K562 (cell line): Measurements from ENCODE around the gene ITPR3. TPM values are rescaled to one million over a fixed set of nuclear protein-coding genes. Genes with fewer than 3 reads are reported as not detected.

Source experiments
- ATAC-seq: fragments of 200-7000 bp; cut with Tn5 transposase; 3 replicates; pipeline ENCODE4 v1.9.1; 2020; ENCODE audit warnings: moderate library complexity
- BruUV-seq: library from RNA; stranded (reverse); fragments of 400-500 nt; replicated peaks from 2 replicates; lab custom pipeline; 2021; lab: Mats Ljungman, UMichigan
- CTCF ChIA-PET: fragments of 300-600 bp; formaldehyde crosslinking; extraction: SDS; loops from one replicate; lab custom pipeline; 2021; ENCODE audit warnings: low intra/inter-chr PET ratio; lab: Yijun Ruan, JAX
- POLR2A ChIA-PET: fragments of 300-600, 350-650 bp; sonication (Branson Sonifier 250); formaldehyde crosslinking; extraction: SDS; loops from one replicate; lab custom pipeline; 2021; ENCODE audit warnings: antibody characterized with exemption, inconsistent platforms; lab: Yijun Ruan, JAX
- DNase-seq, 4 experiments: peaks; one replicate each; pipeline versions ENCODE4 v3.0.0 to v3.0.0-alpha.2; 2011 to 2018; ENCODE audit warnings: low spot score in 3 of 4, mixed read lengths in 3 of 4; ENCODE audit errors: extremely low read depth in 1 of 4
- FAIRE-seq: peaks from 2 replicates; lab custom pipeline; 2011; peaks lifted over from hg19 to GRCh38; lab: Jason Lieb, UNC
- H2AFZ ChIP-seq: 2 replicates; pipeline ENCODE4 v1.6.0; 2011; ENCODE audit warnings: low read depth, low read length, control low read depth, inconsistent platforms
- H3K27ac ChIP-seq: fragments of 200-600 bp; 3 replicates; pipeline ENCODE4 v1.8.0; 2011; ENCODE audit warnings: low read depth, mild to moderate bottlenecking, control low read depth, inconsistent platforms, low read length, moderate library complexity, mixed read lengths; ENCODE audit errors: extremely low read depth
- H3K27me3 ChIP-seq, 2 experiments: fragments of 300-600 bp in 1 of 2; 2 replicates in 1 of 2; 3 replicates in 1 of 2; pipeline versions ENCODE4 v1.6.0 to v1.8.0; 2011; ENCODE audit warnings: inconsistent platforms in 2 of 2, low read length in 2 of 2, mild to moderate bottlenecking in 1 of 2, mixed read lengths in 1 of 2, moderate library complexity in 1 of 2; ENCODE audit not compliant: control insufficient read depth in 2 of 2, insufficient read depth in 2 of 2
- H3K36me3 ChIP-seq: fragments of 300-600 bp; 3 replicates; pipeline ENCODE4 v1.8.0; 2011; ENCODE audit warnings: mild to moderate bottlenecking, low read length, inconsistent platforms; ENCODE audit not compliant: control insufficient read depth, insufficient read depth
- H3K4me1 ChIP-seq, 2 experiments: fragments of 200-600 bp in 1 of 2; replicated peaks in 1 of 2; 2 replicates in 1 of 2; 3 replicates in 1 of 2; pipeline versions ENCODE4 v1.5.1 to v1.8.0; 2011; ENCODE audit warnings: inconsistent platforms in 2 of 2, low read length in 2 of 2, mild to moderate bottlenecking in 1 of 2, mixed read lengths in 1 of 2, moderate library complexity in 1 of 2; ENCODE audit not compliant: control insufficient read depth in 2 of 2, insufficient read depth in 2 of 2
- H3K4me2 ChIP-seq: 2 replicates; pipeline ENCODE4 v1.6.1; 2011; ENCODE audit warnings: low read length, control low read depth, inconsistent platforms, mixed read lengths; ENCODE audit not compliant: insufficient read depth
- H3K4me3 ChIP-seq: fragments of 200-600 bp; sonication (generic), shearing (Covaris generic); 2 replicates; pipeline ENCODE4 v1.5.1; 2016; ENCODE audit warnings: control low read depth, inconsistent platforms
- H3K79me2 ChIP-seq: fragments of 200-600 bp; 3 replicates; pipeline ENCODE4 v1.8.0; 2011; ENCODE audit warnings: low read length, inconsistent platforms; ENCODE audit not compliant: control insufficient read depth, insufficient read depth
- H3K9ac ChIP-seq, 2 experiments: 2 replicates each; pipeline versions ENCODE4 v1.6.0 to v1.6.1; 2011; ENCODE audit warnings: low read depth in 2 of 2, low read length in 2 of 2, control low read depth in 1 of 2, inconsistent platforms in 1 of 2, mild to moderate bottlenecking in 1 of 2, mixed read lengths in 1 of 2; ENCODE audit not compliant: insufficient read depth in 1 of 2
- H3K9me1 ChIP-seq: one replicate; pipeline ENCODE4 v1.6.0; 2011; ENCODE audit warnings: inconsistent platforms, mild to moderate bottlenecking, low read length, moderate library complexity; ENCODE audit not compliant: control insufficient read depth, insufficient read depth
- H3K9me3 ChIP-seq: replicated peaks from 2 replicates; pipeline ENCODE4 v1.5.1; 2011; ENCODE audit warnings: low read depth, low read length, inconsistent platforms; ENCODE audit not compliant: control insufficient read depth, insufficient read depth
- H4K20me1 ChIP-seq: replicated peaks from 2 replicates; pipeline ENCODE4 v1.6.1; 2011; ENCODE audit warnings: low read length, inconsistent platforms, mixed read lengths; ENCODE audit not compliant: control insufficient read depth, insufficient read depth
- C11orf30 ChIP-seq: fragments of 450-650 bp; IDR thresholded peaks from 2 replicates; pipeline ENCODE4 v1.6.1; 2016; ENCODE audit warnings: low read depth, mild to moderate bottlenecking
- FOXJ2 ChIP-seq: fragments of 200-800 bp; sonication (Bioruptor generic); IDR thresholded peaks from 2 replicates; pipeline ENCODE4 v1.6.1; 2016; ENCODE audit warnings: missing genetic modification characterization, missing compliant biosample characterization
- HDAC3 ChIP-seq: fragments of 450-650 bp; IDR thresholded peaks from 2 replicates; pipeline ENCODE4 v1.6.1; 2018; ENCODE audit warnings: borderline replicate concordance, mild to moderate bottlenecking, moderate library complexity; ENCODE audit not compliant: partially characterized antibody
- KDM1A ChIP-seq, 2 experiments: fragments of 450-650 bp; IDR thresholded peaks; 2 replicates each; pipeline ENCODE4 v1.6.1; 2016; ENCODE audit warnings: mild to moderate bottlenecking in 2 of 2
- NRF1 ChIP-seq, 2 experiments: fragments of 450-650 bp; IDR thresholded peaks in 1 of 2; conservative IDR thresholded peaks in 1 of 2; 2 replicates each; pipeline ENCODE4 v1.6.1; 2014; ENCODE audit warnings: mild to moderate bottlenecking in 2 of 2
- SETDB1 ChIP-seq: IDR thresholded peaks from one replicate; pipeline ENCODE4 v1.6.1; 2012; ENCODE audit warnings: low read length, control low read depth, inconsistent platforms
- USF1 ChIP-seq: sonication (generic); formaldehyde crosslinking; IDR thresholded peaks from 2 replicates; pipeline ENCODE4 v1.9.0; 2022; ENCODE audit warnings: mild to moderate bottlenecking, missing genetic modification reagents
- WGBS: fragments of 100-300 bp; shearing (Covaris generic); methylation state at CpG from one replicate; pipeline ENCODE4 v1.1.6; 2016; ENCODE audit warnings: low coverage, mixed read lengths; ENCODE audit not compliant: insufficient coverage; ENCODE audit errors: missing lambda C conversion rate; 5-methylcytosine and 5-hydroxymethylcytosine counted together
- in situ Hi-C: fragments of 300-500 bp; cut with MboI; formaldehyde crosslinking; loops from 4 replicates; pipeline ENCODE4 v1.15.0; 2018; ENCODE audit warnings: inconsistent platforms, mixed read lengths
- intact Hi-C: fragments of 100-400 bp; cut with micrococcal nuclease; formaldehyde crosslinking; loops from 2 replicates; pipeline ENCODE4 v1.14.2; 2022
- polyA plus RNA-seq, 8 experiments: library from polyadenylated mRNA; depleted of rRNA in 4 of 8; stranded (reverse) in 5 of 8; unstranded in 3 of 8; fragments of >200 nt; fragmentation: Nextera tagmentation in 2 of 8; fragmentation: Illumina TruSeq in 1 of 8; extraction: Ambion mirVana in 2 of 8; extraction: Trizol in 1 of 8; gene quantifications; 2 replicates each; pipeline versions ENCODE4 v1.2.1 to v1.2.3, GENCODE V29; 2011 to 2014; ENCODE audit warnings: inconsistent platforms in 1 of 8, missing spikeins in 1 of 8
- total RNA-seq, 7 experiments: library from RNA; depleted of rRNA in 6 of 7; stranded (reverse); fragments of >200 nt in 6 of 7; fragmentation: Illumina TruSeq in 2 of 7; extraction: Trizol in 2 of 7; gene quantifications; 2 replicates each; pipeline versions ENCODE4 v1.2.1 to v1.2.3, GENCODE V29; 2011 to 2021; ENCODE audit warnings: low replicate concordance in 1 of 7
- TF ChIP-seq, protein P1 (sequence below): fragments of 450-650 bp; IDR thresholded peaks from 2 replicates; pipeline ENCODE4 v1.6.1; 2016; ENCODE audit warnings: mild to moderate bottlenecking, moderate library complexity

ITPR3 gene
- total and polyA plus RNA-seq, 9 of the 15 experiments (the other 6 are each of a cell fraction or from before 2014, with no cell fraction given): 0.39 to 35.7 (median 13.2) TPM

DNA sequence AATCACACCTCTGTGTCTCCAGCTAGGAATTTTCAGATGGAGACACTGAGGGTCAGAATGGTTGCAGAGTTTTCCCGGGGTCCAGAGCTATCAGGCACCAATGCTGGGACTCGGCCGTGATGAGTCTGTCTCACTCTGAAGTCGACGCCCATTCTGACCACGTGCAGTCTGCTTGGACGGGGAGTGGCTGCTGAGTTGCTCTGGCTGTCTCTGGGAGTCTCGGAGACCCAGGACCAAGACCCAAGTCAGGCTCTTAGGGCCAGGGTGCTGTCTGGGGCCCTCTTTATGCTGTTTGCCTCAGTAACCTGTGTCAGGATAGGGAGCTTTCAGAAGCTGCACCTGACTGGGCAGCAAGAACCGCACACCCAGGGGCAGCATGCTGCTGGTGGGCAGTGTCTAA, 121.0 kb downstream of the ITPR3 start:
- no TSS peak for BruUV-seq
- peak; percentile 43; the same call in 2 of the 3 replicates for ATAC-seq
- no peak overlapping the region for H3K4me3 ChIP-seq
- TF ChIP-seq FOXJ2 (tag) (no peak), KDM1A (IDR thresholded peaks at IDR 0.05) (no peak), HDAC3 (no peak), NRF1 (conservative IDR thresholded peaks at IDR 0.05 in 1 of 2, IDR thresholded peaks at IDR 0.05 in 1 of 2) (peak in 1 of 2 experiments; percentile 32; a peak in 1 of 4 replicates), SETDB1 (no peak), USF1 (CRISPR knock-in tag) (peak; percentile 84), C11orf30 (no peak)
- TF ChIP-seq, protein P1, sequence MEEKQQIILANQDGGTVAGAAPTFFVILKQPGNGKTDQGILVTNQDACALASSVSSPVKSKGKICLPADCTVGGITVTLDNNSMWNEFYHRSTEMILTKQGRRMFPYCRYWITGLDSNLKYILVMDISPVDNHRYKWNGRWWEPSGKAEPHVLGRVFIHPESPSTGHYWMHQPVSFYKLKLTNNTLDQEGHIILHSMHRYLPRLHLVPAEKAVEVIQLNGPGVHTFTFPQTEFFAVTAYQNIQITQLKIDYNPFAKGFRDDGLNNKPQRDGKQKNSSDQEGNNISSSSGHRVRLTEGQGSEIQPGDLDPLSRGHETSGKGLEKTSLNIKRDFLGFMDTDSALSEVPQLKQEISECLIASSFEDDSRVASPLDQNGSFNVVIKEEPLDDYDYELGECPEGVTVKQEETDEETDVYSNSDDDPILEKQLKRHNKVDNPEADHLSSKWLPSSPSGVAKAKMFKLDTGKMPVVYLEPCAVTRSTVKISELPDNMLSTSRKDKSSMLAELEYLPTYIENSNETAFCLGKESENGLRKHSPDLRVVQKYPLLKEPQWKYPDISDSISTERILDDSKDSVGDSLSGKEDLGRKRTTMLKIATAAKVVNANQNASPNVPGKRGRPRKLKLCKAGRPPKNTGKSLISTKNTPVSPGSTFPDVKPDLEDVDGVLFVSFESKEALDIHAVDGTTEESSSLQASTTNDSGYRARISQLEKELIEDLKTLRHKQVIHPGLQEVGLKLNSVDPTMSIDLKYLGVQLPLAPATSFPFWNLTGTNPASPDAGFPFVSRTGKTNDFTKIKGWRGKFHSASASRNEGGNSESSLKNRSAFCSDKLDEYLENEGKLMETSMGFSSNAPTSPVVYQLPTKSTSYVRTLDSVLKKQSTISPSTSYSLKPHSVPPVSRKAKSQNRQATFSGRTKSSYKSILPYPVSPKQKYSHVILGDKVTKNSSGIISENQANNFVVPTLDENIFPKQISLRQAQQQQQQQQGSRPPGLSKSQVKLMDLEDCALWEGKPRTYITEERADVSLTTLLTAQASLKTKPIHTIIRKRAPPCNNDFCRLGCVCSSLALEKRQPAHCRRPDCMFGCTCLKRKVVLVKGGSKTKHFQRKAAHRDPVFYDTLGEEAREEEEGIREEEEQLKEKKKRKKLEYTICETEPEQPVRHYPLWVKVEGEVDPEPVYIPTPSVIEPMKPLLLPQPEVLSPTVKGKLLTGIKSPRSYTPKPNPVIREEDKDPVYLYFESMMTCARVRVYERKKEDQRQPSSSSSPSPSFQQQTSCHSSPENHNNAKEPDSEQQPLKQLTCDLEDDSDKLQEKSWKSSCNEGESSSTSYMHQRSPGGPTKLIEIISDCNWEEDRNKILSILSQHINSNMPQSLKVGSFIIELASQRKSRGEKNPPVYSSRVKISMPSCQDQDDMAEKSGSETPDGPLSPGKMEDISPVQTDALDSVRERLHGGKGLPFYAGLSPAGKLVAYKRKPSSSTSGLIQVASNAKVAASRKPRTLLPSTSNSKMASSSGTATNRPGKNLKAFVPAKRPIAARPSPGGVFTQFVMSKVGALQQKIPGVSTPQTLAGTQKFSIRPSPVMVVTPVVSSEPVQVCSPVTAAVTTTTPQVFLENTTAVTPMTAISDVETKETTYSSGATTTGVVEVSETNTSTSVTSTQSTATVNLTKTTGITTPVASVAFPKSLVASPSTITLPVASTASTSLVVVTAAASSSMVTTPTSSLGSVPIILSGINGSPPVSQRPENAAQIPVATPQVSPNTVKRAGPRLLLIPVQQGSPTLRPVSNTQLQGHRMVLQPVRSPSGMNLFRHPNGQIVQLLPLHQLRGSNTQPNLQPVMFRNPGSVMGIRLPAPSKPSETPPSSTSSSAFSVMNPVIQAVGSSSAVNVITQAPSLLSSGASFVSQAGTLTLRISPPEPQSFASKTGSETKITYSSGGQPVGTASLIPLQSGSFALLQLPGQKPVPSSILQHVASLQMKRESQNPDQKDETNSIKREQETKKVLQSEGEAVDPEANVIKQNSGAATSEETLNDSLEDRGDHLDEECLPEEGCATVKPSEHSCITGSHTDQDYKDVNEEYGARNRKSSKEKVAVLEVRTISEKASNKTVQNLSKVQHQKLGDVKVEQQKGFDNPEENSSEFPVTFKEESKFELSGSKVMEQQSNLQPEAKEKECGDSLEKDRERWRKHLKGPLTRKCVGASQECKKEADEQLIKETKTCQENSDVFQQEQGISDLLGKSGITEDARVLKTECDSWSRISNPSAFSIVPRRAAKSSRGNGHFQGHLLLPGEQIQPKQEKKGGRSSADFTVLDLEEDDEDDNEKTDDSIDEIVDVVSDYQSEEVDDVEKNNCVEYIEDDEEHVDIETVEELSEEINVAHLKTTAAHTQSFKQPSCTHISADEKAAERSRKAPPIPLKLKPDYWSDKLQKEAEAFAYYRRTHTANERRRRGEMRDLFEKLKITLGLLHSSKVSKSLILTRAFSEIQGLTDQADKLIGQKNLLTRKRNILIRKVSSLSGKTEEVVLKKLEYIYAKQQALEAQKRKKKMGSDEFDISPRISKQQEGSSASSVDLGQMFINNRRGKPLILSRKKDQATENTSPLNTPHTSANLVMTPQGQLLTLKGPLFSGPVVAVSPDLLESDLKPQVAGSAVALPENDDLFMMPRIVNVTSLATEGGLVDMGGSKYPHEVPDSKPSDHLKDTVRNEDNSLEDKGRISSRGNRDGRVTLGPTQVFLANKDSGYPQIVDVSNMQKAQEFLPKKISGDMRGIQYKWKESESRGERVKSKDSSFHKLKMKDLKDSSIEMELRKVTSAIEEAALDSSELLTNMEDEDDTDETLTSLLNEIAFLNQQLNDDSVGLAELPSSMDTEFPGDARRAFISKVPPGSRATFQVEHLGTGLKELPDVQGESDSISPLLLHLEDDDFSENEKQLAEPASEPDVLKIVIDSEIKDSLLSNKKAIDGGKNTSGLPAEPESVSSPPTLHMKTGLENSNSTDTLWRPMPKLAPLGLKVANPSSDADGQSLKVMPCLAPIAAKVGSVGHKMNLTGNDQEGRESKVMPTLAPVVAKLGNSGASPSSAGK: peak; percentile 51; the same call in 1 of the 2 replicates

More for the DNA sequence above, 121.0 kb downstream of the ITPR3 start:
- peaks cover 9 to 11% of the 10 kb centered on the region in 2 experiments; a peak in 2 of 5 replicates for H3K4me1 ChIP-seq
- peaks cover 10% of the 10 kb centered on the region for H4K20me1 ChIP-seq
- in situ Hi-C loops: no loop called here
- no peak overlapping the region for H2AFZ ChIP-seq
- no peak overlapping the region for H3K4me2 ChIP-seq
- DNase-seq: peak in 3 of 4 experiments; percentile 29 to 45 (median 37)
- CTCF ChIA-PET: no interaction called here
- H3K27me3 ChIP-seq: peaks cover 23 to 64% of the 10 kb centered on the region in 2 experiments; a peak in 4 of 5 replicates
- H3K9me1 ChIP-seq: peaks cover 2% of the 10 kb centered on the region
- no peaks in the 10 kb centered on the region for H3K79me2 ChIP-seq
- no peak for FAIRE-seq
- intact Hi-C loops: no loop called here
- WGBS: 2% methylated on average over 9 of the region's 9 CpGs
- H3K9me3 ChIP-seq: no peaks in the 10 kb centered on the region
- POLR2A ChIA-PET: interaction anchor here (0.6 to 1.1 kb wide), 2 partner anchors 31 to 1430 kb away, joined by 3 read pairs; partner anchors contain the start of gene UQCC2
- H3K27ac ChIP-seq: no peak overlapping the region
- H3K36me3 ChIP-seq: no peaks in the 10 kb centered on the region
- peak overlapping the region in 1 of 2 experiments; percentile 24; a peak in 1 of 4 replicates for H3K9ac ChIP-seq
